CD4-positive, alpha-beta T cell treated with Interferon alpha-2 for 1 hour (primary cell): Measurements from ENCODE around the gene ZSCAN5A.
"Not testable (repeated sequence)": the region's sequence is repeated elsewhere in the genome, so short reads cannot be mapped to it uniquely, and the experiment has no call there.

Source experiments
- DNase-seq, 2 donors: peaks; one replicate each; pipeline ENCODE4 v3.0.0-alpha.2; 2020 to 2022

ZSCAN5A gene

GRCh38 chr19:56314381-56315076, at the start of gene ZSCAN5A:
Gene ZSCAN5A (minus strand): TSS chr19:56314839. CDS start chr19:56225046, 89,793 bp downstream.
- DNase-seq: peak; percentile 96 to 97

- no peak for DNase-seq
These were observed 46.2 kb upstream of the ZSCAN5A start for GRCh38 chr19:56360841-56361240.

- DNase-seq: no peak
These were observed 42.3 kb upstream of the ZSCAN5A start for GRCh38 chr19:56356944-56357343.

- no peak for DNase-seq
These were observed 40.9 kb upstream of the ZSCAN5A start for GRCh38 chr19:56355517-56355916.

GRCh38 chr19:56351208-56351607, 36.6 kb upstream of the ZSCAN5A start:
- DNase-seq: no peak

- peak; percentile 49 to 68 for DNase-seq
These were observed 35.9 kb upstream of the ZSCAN5A start for GRCh38 chr19:56350416-56351045.

- no peak for DNase-seq
These were observed 33.7 kb upstream of the ZSCAN5A start for GRCh38 chr19:56348289-56348877.

- DNase-seq: no peak
These were observed 32.6 kb upstream of the ZSCAN5A start for GRCh38 chr19:56347163-56347778.

- DNase-seq: no peak
These were observed 27.3 kb upstream of the ZSCAN5A start for GRCh38 chr19:56341948-56342347.

- DNase-seq: not testable (repeated sequence)
These were observed 24.4 kb upstream of the ZSCAN5A start for GRCh38 chr19:56339031-56339430.

- DNase-seq: not testable (repeated sequence)
These were observed 22.4 kb upstream of the ZSCAN5A start for GRCh38 chr19:56337077-56337476.

GRCh38 chr19:56335371-56335770, 20.7 kb upstream of the ZSCAN5A start:
- not testable (repeated sequence) for DNase-seq

- DNase-seq: peak; percentile 52 to 67
These were observed 18.9 kb upstream of the ZSCAN5A start for GRCh38 chr19:56333506-56333905.

GRCh38 chr19:56332695-56333094, 18.1 kb upstream of the ZSCAN5A start:
- no peak for DNase-seq

- no peak for DNase-seq
These were observed 9.8 kb upstream of the ZSCAN5A start for GRCh38 chr19:56324436-56324835.

GRCh38 chr19:56321989-56322440, 7.4 kb upstream of the ZSCAN5A start:
- no peak for DNase-seq

GRCh38 chr19:56321254-56321988, 6.8 kb upstream of the ZSCAN5A start:
- DNase-seq: no peak

GRCh38 chr19:56319991-56320390, 5.4 kb upstream of the ZSCAN5A start:
- DNase-seq: no peak

GRCh38 chr19:56317749-56318148, 3.1 kb upstream of the ZSCAN5A start:
- no peak for DNase-seq

GRCh38 chr19:56316728-56317127, 2.1 kb upstream of the ZSCAN5A start:
- no peak for DNase-seq

- peak; percentile 94 to 97 for DNase-seq
These were observed 614 bp upstream of the ZSCAN5A start for GRCh38 chr19:56315077-56315828.

- DNase-seq: no peak
These were observed 640 bp downstream of the ZSCAN5A start for GRCh38 chr19:56314018-56314380.
